Activated T-cell treated with anti-CD3 and anti-CD28 coated beads, Interleukin-2, amount 50 U/mL, for 4 hours (primary cell): ENCODE results near the gene CDC42. TPM values are rescaled to one million over a fixed set of nuclear protein-coding genes. Genes with fewer than 3 reads are reported as not detected.

Experiments used
- ATAC-seq, 2 donors: fragments of 200-7000 bp; cut with Tn5 transposase; one replicate each; pipeline ENCODE4 v1.10.0; 2021
- DNase-seq: peaks from one replicate; pipeline ENCODE4 v3.0.0-alpha.2; 2020
- H3K27me3 Mint-ChIP-seq: one replicate; pipeline ENCODE4 v1.8.0; 2021; ENCODE audit warnings: low read depth, mixed read lengths
- H3K36me3 Mint-ChIP-seq: one replicate; pipeline ENCODE4 v1.8.0; 2022; ENCODE audit warnings: mixed read lengths; ENCODE audit not compliant: insufficient read depth
- H3K4me1 Mint-ChIP-seq: one replicate; pipeline ENCODE4 v1.8.0; 2021; ENCODE audit warnings: low read depth, mixed read lengths
- H3K4me3 Mint-ChIP-seq: one replicate; pipeline ENCODE4 v1.8.0; 2021; ENCODE audit warnings: mild to moderate bottlenecking, moderate library complexity, mixed read lengths
- H3K9me3 Mint-ChIP-seq: one replicate; pipeline ENCODE4 v1.8.0; 2021; ENCODE audit warnings: mixed read lengths
- total RNA-seq, 3 donors: library from RNA; stranded (reverse); gene quantifications; one replicate each; pipeline ENCODE4 v1.2.1, GENCODE V29; 2021

CDC42 gene
- total RNA-seq, 3 donors from 2014 or later, result 218 to 249 (median 235) TPM

GRCh38 chr1:22045604-22046228 is 6.8 kb upstream of the CDC42 start:
- Mint-ChIP-seq H3K36me3 (peaks cover 3% of the 10 kb centered on the region), H3K4me3 (no peak overlapping the region), H3K27me3 (no peaks in the 10 kb centered on the region), H3K4me1 (peaks cover 57% of the 10 kb centered on the region), H3K9me3 (peaks cover 4% of the 10 kb centered on the region)
- ATAC-seq (no peak), DNase-seq (no peak)

- H3K4me1 Mint-ChIP-seq, result peaks cover 43% of the 10 kb centered on the region
- DNase-seq (no peak), ATAC-seq (peak; percentile 51 to 61)
- peaks cover 3% of the 10 kb centered on the region for H3K36me3 Mint-ChIP-seq
- H3K4me3 Mint-ChIP-seq, result peak overlapping the region; percentile 50
- H3K27me3 Mint-ChIP-seq, result no peaks in the 10 kb centered on the region
- H3K9me3 Mint-ChIP-seq, result peaks cover 4% of the 10 kb centered on the region
Observed at GRCh38 chr1:22048351-22049192, 3.9 kb upstream of the CDC42 start.

GRCh38 chr1:22050330-22050729 is 2.2 kb upstream of the CDC42 start:
- Mint-ChIP-seq H3K4me3 (peak overlapping the region; percentile 19), H3K27me3 (no peaks in the 10 kb centered on the region), H3K9me3 (peaks cover 2% of the 10 kb centered on the region), H3K4me1 (peaks cover 44% of the 10 kb centered on the region), H3K36me3 (peaks cover 6% of the 10 kb centered on the region)
- no peak for DNase-seq
- no peak for ATAC-seq

- peaks cover 54% of the 10 kb centered on the region for H3K4me1 Mint-ChIP-seq
- DNase-seq (no peak), ATAC-seq (no peak)
- peak overlapping the region; percentile 87 for H3K4me3 Mint-ChIP-seq
- peaks cover 9% of the 10 kb centered on the region for H3K36me3 Mint-ChIP-seq
- H3K27me3 Mint-ChIP-seq, result no peaks in the 10 kb centered on the region
- H3K9me3 Mint-ChIP-seq, result no peaks in the 10 kb centered on the region
Observed at GRCh38 chr1:22051607-22052114, 848 bp upstream of the CDC42 start.

GRCh38 chr1:22053017-22053860 is 730 bp downstream of the CDC42 start:
- Mint-ChIP-seq H3K27me3 (no peaks in the 10 kb centered on the region), H3K36me3 (peaks cover 20% of the 10 kb centered on the region)

GRCh38 chr1:22053861-22054770 is 1.6 kb downstream of the CDC42 start:
- ATAC-seq (peak; percentile 23 to 24), DNase-seq (no peak)
- H3K4me3 Mint-ChIP-seq, result peak overlapping the region; percentile 98
- H3K9me3 Mint-ChIP-seq, result no peaks in the 10 kb centered on the region
- peaks cover 20% of the 10 kb centered on the region for H3K36me3 Mint-ChIP-seq
- H3K27me3 Mint-ChIP-seq, result no peaks in the 10 kb centered on the region
- H3K4me1 Mint-ChIP-seq, result peaks cover 55% of the 10 kb centered on the region

More at GRCh38 chr1:22053017-22053860, 730 bp downstream of the CDC42 start:
- H3K4me1 Mint-ChIP-seq, result peaks cover 60% of the 10 kb centered on the region
- DNase-seq, result peak; percentile 19
- peak overlapping the region; percentile 98 for H3K4me3 Mint-ChIP-seq
- H3K9me3 Mint-ChIP-seq, result no peaks in the 10 kb centered on the region
- peak; percentile 35 to 38 for ATAC-seq

GRCh38 chr1:22055463-22055862 is 3.0 kb downstream of the CDC42 start:
- Mint-ChIP-seq H3K36me3 (peaks cover 20% of the 10 kb centered on the region), H3K4me1 (peaks cover 64% of the 10 kb centered on the region), H3K9me3 (no peaks in the 10 kb centered on the region), H3K4me3 (peak overlapping the region; percentile 75), H3K27me3 (no peaks in the 10 kb centered on the region)
- DNase-seq (no peak), ATAC-seq (no peak)

GRCh38 chr1:22056043-22056442 is 3.5 kb downstream of the CDC42 start:
- DNase-seq (no peak), ATAC-seq (no peak)
- H3K9me3 Mint-ChIP-seq, result no peaks in the 10 kb centered on the region
- H3K4me3 Mint-ChIP-seq, result peak overlapping the region; percentile 75
- H3K36me3 Mint-ChIP-seq, result peaks cover 20% of the 10 kb centered on the region
- H3K27me3 Mint-ChIP-seq, result no peaks in the 10 kb centered on the region
- H3K4me1 Mint-ChIP-seq, result peaks cover 69% of the 10 kb centered on the region

GRCh38 chr1:22056936-22057335 is 4.4 kb downstream of the CDC42 start:
- H3K36me3 Mint-ChIP-seq, result peaks cover 20% of the 10 kb centered on the region
- DNase-seq (no peak), ATAC-seq (no peak)
- H3K27me3 Mint-ChIP-seq, result no peaks in the 10 kb centered on the region
- peaks cover 69% of the 10 kb centered on the region for H3K4me1 Mint-ChIP-seq
- peak overlapping the region; percentile 75 for H3K4me3 Mint-ChIP-seq
- H3K9me3 Mint-ChIP-seq, result no peaks in the 10 kb centered on the region

- Mint-ChIP-seq H3K27me3 (no peaks in the 10 kb centered on the region), H3K4me3 (peak overlapping the region; percentile 40), H3K4me1 (peaks cover 77% of the 10 kb centered on the region), H3K36me3 (peaks cover 25% of the 10 kb centered on the region), H3K9me3 (no peaks in the 10 kb centered on the region)
- DNase-seq, result no peak
- ATAC-seq, result no peak
Observed at GRCh38 chr1:22057861-22058260, 5.4 kb downstream of the CDC42 start.

GRCh38 chr1:22064751-22065402 is 12.4 kb downstream of the CDC42 start:
- no peaks in the 10 kb centered on the region for H3K9me3 Mint-ChIP-seq
- DNase-seq, result no peak
- H3K4me3 Mint-ChIP-seq, result peak overlapping the region; percentile 32
- ATAC-seq, result no peak
- no peaks in the 10 kb centered on the region for H3K27me3 Mint-ChIP-seq
- peaks cover 88% of the 10 kb centered on the region for H3K4me1 Mint-ChIP-seq
- H3K36me3 Mint-ChIP-seq, result peaks cover 29% of the 10 kb centered on the region

- no peaks in the 10 kb centered on the region for H3K9me3 Mint-ChIP-seq
- no peaks in the 10 kb centered on the region for H3K27me3 Mint-ChIP-seq
- ATAC-seq (no peak), DNase-seq (no peak)
- H3K36me3 Mint-ChIP-seq, result peaks cover 23% of the 10 kb centered on the region
- no peak overlapping the region for H3K4me3 Mint-ChIP-seq
- H3K4me1 Mint-ChIP-seq, result peaks cover 80% of the 10 kb centered on the region
Observed at GRCh38 chr1:22071511-22071910, 19.0 kb downstream of the CDC42 start.

- H3K36me3 Mint-ChIP-seq, result peaks cover 31% of the 10 kb centered on the region
- H3K4me3 Mint-ChIP-seq, result peak overlapping the region; percentile 48
Observed at GRCh38 chr1:22074803-22075202, 22.3 kb downstream of the CDC42 start.

More at GRCh38 chr1:22074803-22075202, 22.3 kb downstream of the CDC42 start:
- DNase-seq, result no peak
- Mint-ChIP-seq H3K4me1 (peaks cover 86% of the 10 kb centered on the region), H3K27me3 (no peaks in the 10 kb centered on the region), H3K9me3 (no peaks in the 10 kb centered on the region)
- ATAC-seq, result no peak
